ENCODE results near the gene SSR4. TPM values are rescaled to one million over a fixed set of nuclear protein-coding genes. Genes with fewer than 3 reads are reported as not detected.

Gene SSR4
- total RNA-seq, 2 experiments from 2014 or later, result 190 to 191 TPM

- CTCF ChIA-PET, result no interaction called here
- DNase-seq, result no peak
- ATAC-seq, result no peak
- H3K36me3 Mint-ChIP-seq, result no peaks in the 10 kb centered on the region
- peaks cover 40% of the 10 kb centered on the region for H3K27me3 Mint-ChIP-seq
- H3K27ac Mint-ChIP-seq, result no peak overlapping the region
- no peak overlapping the region for H3K4me3 Mint-ChIP-seq
- H3K4me1 Mint-ChIP-seq, result no peaks in the 10 kb centered on the region
- H3K9me3 Mint-ChIP-seq (ENCODE audit: low read depth), result no peaks in the 10 kb centered on the region
These were observed 34.5 kb downstream of the SSR4 start for GRCh38 chrX:153828723-153829548.

GRCh38 chrX:153829549-153829798, 35.0 kb downstream of the SSR4 start:
- peaks cover 40% of the 10 kb centered on the region for H3K27me3 Mint-ChIP-seq
- no peak overlapping the region for H3K4me3 Mint-ChIP-seq
- H3K36me3 Mint-ChIP-seq, result no peaks in the 10 kb centered on the region
- no peak overlapping the region for H3K27ac Mint-ChIP-seq
- H3K9me3 Mint-ChIP-seq (ENCODE audit: low read depth), result no peaks in the 10 kb centered on the region
- H3K4me1 Mint-ChIP-seq, result no peaks in the 10 kb centered on the region
- CTCF ChIA-PET, result no interaction called here
- ATAC-seq, result no peak
- no peak for DNase-seq

- Mint-ChIP-seq H3K9me3 (ENCODE audit: low read depth) (no peaks in the 10 kb centered on the region), H3K27me3 (peaks cover 40% of the 10 kb centered on the region), H3K36me3 (no peaks in the 10 kb centered on the region), H3K4me3 (no peak within 1 kb of the TSS), H3K27ac (no peak within 1 kb of the TSS), H3K4me1 (no peaks in the 10 kb centered on the region)
- DNase-seq, result no peak
- peak; percentile 30 for ATAC-seq
- CTCF ChIA-PET, result no interaction called here
These were observed 35.6 kb downstream of the SSR4 start, which contains the start of gene PDZD4 for GRCh38 chrX:153829799-153830639. Gene PDZD4, minus strand, starts transcription at chrX:153830544. Its CDS starts 246 bp downstream, at chrX:153830298.

- ATAC-seq (no peak), DNase-seq (no peak)
- CTCF ChIA-PET, result no interaction called here
- H3K36me3 Mint-ChIP-seq, result no peaks in the 10 kb centered on the region
- H3K4me3 Mint-ChIP-seq, result no peak overlapping the region
- no peak overlapping the region for H3K27ac Mint-ChIP-seq
- H3K9me3 Mint-ChIP-seq (ENCODE audit: low read depth), result no peaks in the 10 kb centered on the region
- H3K4me1 Mint-ChIP-seq, result no peaks in the 10 kb centered on the region
- peaks cover 37% of the 10 kb centered on the region for H3K27me3 Mint-ChIP-seq
These were observed 36.4 kb downstream of the SSR4 start for GRCh38 chrX:153830640-153831428.

- DNase-seq (no peak), ATAC-seq (no peak)
- no peak overlapping the region for H3K27ac Mint-ChIP-seq
- H3K4me3 Mint-ChIP-seq, result no peak overlapping the region
- CTCF ChIA-PET, result no interaction called here
- no peaks in the 10 kb centered on the region for H3K4me1 Mint-ChIP-seq
- peaks cover 37% of the 10 kb centered on the region for H3K27me3 Mint-ChIP-seq
- no peaks in the 10 kb centered on the region for H3K9me3 Mint-ChIP-seq (ENCODE audit: low read depth)
- H3K36me3 Mint-ChIP-seq, result no peaks in the 10 kb centered on the region
These were observed 37.1 kb downstream of the SSR4 start for GRCh38 chrX:153831429-153832150.

- CTCF ChIA-PET, result no interaction called here
- H3K36me3 Mint-ChIP-seq, result no peaks in the 10 kb centered on the region
- no peak overlapping the region for H3K27ac Mint-ChIP-seq
- ATAC-seq (no peak), DNase-seq (no peak)
- no peak overlapping the region for H3K4me3 Mint-ChIP-seq
- peaks cover 27% of the 10 kb centered on the region for H3K27me3 Mint-ChIP-seq
- H3K4me1 Mint-ChIP-seq, result no peaks in the 10 kb centered on the region
- no peaks in the 10 kb centered on the region for H3K9me3 Mint-ChIP-seq (ENCODE audit: low read depth)
These were observed 38.3 kb downstream of the SSR4 start for GRCh38 chrX:153832728-153833127.

GRCh38 chrX:153836921-153837320, 42.5 kb downstream of the SSR4 start:
- H3K27ac Mint-ChIP-seq, result no peak overlapping the region
- CTCF ChIA-PET, result interaction anchor here (1.8 kb wide), 1 partner anchor 19 kb away, joined by 3 read pairs; no protein-coding TSS in a partner anchor
- H3K9me3 Mint-ChIP-seq (ENCODE audit: low read depth), result no peaks in the 10 kb centered on the region

GRCh38 chrX:153844509-153845082, 50.1 kb downstream of the SSR4 start:
- ATAC-seq (no peak), DNase-seq (no peak)
- Mint-ChIP-seq H3K9me3 (ENCODE audit: low read depth) (no peaks in the 10 kb centered on the region), H3K4me3 (no peak overlapping the region), H3K36me3 (no peaks in the 10 kb centered on the region), H3K27ac (no peak overlapping the region), H3K4me1 (no peaks in the 10 kb centered on the region), H3K27me3 (peaks cover 25% of the 10 kb centered on the region)
- CTCF ChIA-PET, result no interaction called here

More at GRCh38 chrX:153836921-153837320, 42.5 kb downstream of the SSR4 start:
- Mint-ChIP-seq H3K27me3 (peaks cover 13% of the 10 kb centered on the region), H3K4me1 (no peaks in the 10 kb centered on the region), H3K36me3 (no peaks in the 10 kb centered on the region), H3K4me3 (no peak overlapping the region)
- ATAC-seq (no peak), DNase-seq (no peak)

- CTCF ChIA-PET, result no interaction called here
- Mint-ChIP-seq H3K27me3 (peaks cover 25% of the 10 kb centered on the region), H3K27ac (no peak overlapping the region), H3K4me1 (no peaks in the 10 kb centered on the region), H3K4me3 (no peak overlapping the region), H3K9me3 (ENCODE audit: low read depth) (no peaks in the 10 kb centered on the region), H3K36me3 (no peaks in the 10 kb centered on the region)
- no peak for DNase-seq
- no peak for ATAC-seq
These were observed 50.7 kb downstream of the SSR4 start for GRCh38 chrX:153845195-153845594.

GRCh38 chrX:153845842-153846241, 51.4 kb downstream of the SSR4 start:
- peaks cover 25% of the 10 kb centered on the region for H3K27me3 Mint-ChIP-seq
- no peaks in the 10 kb centered on the region for H3K9me3 Mint-ChIP-seq (ENCODE audit: low read depth)
- no peak overlapping the region for H3K27ac Mint-ChIP-seq
- no peak for DNase-seq
- H3K36me3 Mint-ChIP-seq, result no peaks in the 10 kb centered on the region
- no peak overlapping the region for H3K4me3 Mint-ChIP-seq
- H3K4me1 Mint-ChIP-seq, result no peaks in the 10 kb centered on the region
- CTCF ChIA-PET, result no interaction called here
- no peak for ATAC-seq
